Breast epithelium (tissue), 4 donors: ENCODE results near the gene DDC. TPM values are rescaled to one million over a fixed set of nuclear protein-coding genes. Genes with fewer than 3 reads are reported as not detected.

ENCODE experiments used
- DNase-seq, 2 donors: peaks; one replicate each; pipeline ENCODE4 v3.0.0-alpha.2; 2019; ENCODE audit warnings: low spot score in 2 of 2
- H3K27ac ChIP-seq, 2 donors: fragments of 200-600 bp; sonication (generic) in 1 of 2; one replicate each; pipeline ENCODE4 v1.5.1; 2016 to 2019; ENCODE audit warnings: mild to moderate bottlenecking in 1 of 2
- H3K27me3 ChIP-seq, 2 donors: fragments of 200-600 bp; sonication (generic) in 1 of 2; one replicate each; pipeline versions ENCODE4 v1.5.1 to v1.6.0; 2017 to 2019; ENCODE audit warnings: control low read depth in 1 of 2, mild to moderate bottlenecking in 1 of 2
- H3K36me3 ChIP-seq: fragments of 200-600 bp; one replicate; pipeline ENCODE4 v1.5.1; 2019
- H3K4me1 ChIP-seq, 2 donors: fragments of 200-600 bp; sonication (generic); one replicate each; pipeline ENCODE4 v1.5.1; 2016 to 2019; ENCODE audit warnings: control low read depth in 1 of 2
- H3K4me3 ChIP-seq, 3 donors: fragments of 200-600 bp; sonication (generic); 1 replicate in 2 of 3; 2 replicates in 1 of 3; pipeline ENCODE4 v1.5.1; 2016 to 2019; ENCODE audit warnings: mild to moderate bottlenecking in 3 of 3, moderate library complexity in 2 of 3
- H3K9me3 ChIP-seq, 2 donors: fragments of 200-600 bp; sonication (generic) in 1 of 2; one replicate each; pipeline ENCODE4 v1.5.1; 2016 to 2019; ENCODE audit warnings: control low read depth in 1 of 2
- POLR2A ChIP-seq: fragments of 450-650 bp; IDR thresholded peaks from one replicate; pipeline ENCODE4 v1.6.1; 2016; ENCODE audit warnings: antibody characterized with exemption, mild to moderate bottlenecking, moderate library complexity
- POLR2AphosphoS5 ChIP-seq, 3 donors: sonication (generic); formaldehyde crosslinking; IDR thresholded peaks; one replicate each; pipeline ENCODE4 v1.6.1; 2017; ENCODE audit warnings: antibody characterized with exemption in 3 of 3
- intact Hi-C: fragments of 100-400 bp; cut with DNase I; formaldehyde crosslinking; loops from one replicate; pipeline ENCODE4 v1.15.1; 2023; ENCODE audit warnings: low total_unique reads
- total RNA-seq, 3 donors: library from RNA; depleted of rRNA; stranded (reverse); fragments of >200 nt; gene quantifications; one replicate each; pipeline ENCODE4 v1.1.0, GENCODE V29; 2016
- TF ChIP-seq, protein P1 (sequence below), 3 donors: fragments of 450-650 bp; IDR thresholded peaks; one replicate each; pipeline ENCODE4 v1.5.1; 2016 to 2017; ENCODE audit warnings: antibody characterized with exemption in 3 of 3, mild to moderate bottlenecking in 3 of 3, moderate library complexity in 3 of 3

The DDC gene
- total RNA-seq, 3 donors from 2014 or later, result 0.29 to 0.33 TPM; not detected in 1

- no peaks in the 10 kb centered on the region for H3K4me1 ChIP-seq
- no peak for DNase-seq
- H3K4me3 ChIP-seq, result no peak overlapping the region
- intact Hi-C loops, result no loop called here
- H3K9me3 ChIP-seq, result no peaks in the 10 kb centered on the region
- no peaks in the 10 kb centered on the region for H3K36me3 ChIP-seq
- H3K27me3 ChIP-seq, result no peaks in the 10 kb centered on the region
- H3K27ac ChIP-seq, result no peak overlapping the region
- TF ChIP-seq POLR2AphosphoS5 (IDR thresholded peaks at IDR 0.05), result no peak
- TF ChIP-seq POLR2A, result no peak
- TF ChIP-seq, protein P1, sequence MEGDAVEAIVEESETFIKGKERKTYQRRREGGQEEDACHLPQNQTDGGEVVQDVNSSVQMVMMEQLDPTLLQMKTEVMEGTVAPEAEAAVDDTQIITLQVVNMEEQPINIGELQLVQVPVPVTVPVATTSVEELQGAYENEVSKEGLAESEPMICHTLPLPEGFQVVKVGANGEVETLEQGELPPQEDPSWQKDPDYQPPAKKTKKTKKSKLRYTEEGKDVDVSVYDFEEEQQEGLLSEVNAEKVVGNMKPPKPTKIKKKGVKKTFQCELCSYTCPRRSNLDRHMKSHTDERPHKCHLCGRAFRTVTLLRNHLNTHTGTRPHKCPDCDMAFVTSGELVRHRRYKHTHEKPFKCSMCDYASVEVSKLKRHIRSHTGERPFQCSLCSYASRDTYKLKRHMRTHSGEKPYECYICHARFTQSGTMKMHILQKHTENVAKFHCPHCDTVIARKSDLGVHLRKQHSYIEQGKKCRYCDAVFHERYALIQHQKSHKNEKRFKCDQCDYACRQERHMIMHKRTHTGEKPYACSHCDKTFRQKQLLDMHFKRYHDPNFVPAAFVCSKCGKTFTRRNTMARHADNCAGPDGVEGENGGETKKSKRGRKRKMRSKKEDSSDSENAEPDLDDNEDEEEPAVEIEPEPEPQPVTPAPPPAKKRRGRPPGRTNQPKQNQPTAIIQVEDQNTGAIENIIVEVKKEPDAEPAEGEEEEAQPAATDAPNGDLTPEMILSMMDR (IDR thresholded peaks at IDR 0.05), result no peak
These were observed 30.4 kb downstream of the DDC start for GRCh38 chr7:50534690-50535290.

DNA sequence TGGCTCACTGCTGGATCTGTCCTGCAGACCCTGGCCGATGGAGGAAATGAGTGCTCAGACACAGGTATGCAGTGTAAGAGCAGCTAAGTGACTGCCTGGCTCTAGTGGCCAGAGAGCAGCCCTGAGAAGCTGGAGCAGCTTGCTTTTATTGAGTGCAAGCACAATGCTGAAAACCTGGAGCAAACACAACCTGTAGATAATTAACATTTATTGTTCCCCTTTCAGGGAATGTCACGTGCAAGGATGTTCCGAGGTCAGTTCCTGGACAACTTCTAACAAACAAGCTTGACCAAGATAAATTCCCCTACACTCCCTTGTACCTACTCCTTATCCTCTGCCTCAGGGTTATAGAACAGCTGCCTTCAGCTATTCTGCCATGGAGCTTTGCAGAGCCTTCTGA, 31.3 kb downstream of the DDC start:
- TF ChIP-seq, protein P1 (IDR thresholded peaks at IDR 0.05), result no peak
- no peak for TF ChIP-seq POLR2AphosphoS5 (IDR thresholded peaks at IDR 0.05)
- TF ChIP-seq POLR2A, result no peak
- no peaks in the 10 kb centered on the region for H3K27me3 ChIP-seq
- H3K9me3 ChIP-seq, result no peaks in the 10 kb centered on the region
- H3K36me3 ChIP-seq, result no peaks in the 10 kb centered on the region
- no peaks in the 10 kb centered on the region for H3K4me1 ChIP-seq
- intact Hi-C loops, result no loop called here
- H3K27ac ChIP-seq, result no peak overlapping the region
- no peak overlapping the region for H3K4me3 ChIP-seq
- DNase-seq, result no peak

DNA sequence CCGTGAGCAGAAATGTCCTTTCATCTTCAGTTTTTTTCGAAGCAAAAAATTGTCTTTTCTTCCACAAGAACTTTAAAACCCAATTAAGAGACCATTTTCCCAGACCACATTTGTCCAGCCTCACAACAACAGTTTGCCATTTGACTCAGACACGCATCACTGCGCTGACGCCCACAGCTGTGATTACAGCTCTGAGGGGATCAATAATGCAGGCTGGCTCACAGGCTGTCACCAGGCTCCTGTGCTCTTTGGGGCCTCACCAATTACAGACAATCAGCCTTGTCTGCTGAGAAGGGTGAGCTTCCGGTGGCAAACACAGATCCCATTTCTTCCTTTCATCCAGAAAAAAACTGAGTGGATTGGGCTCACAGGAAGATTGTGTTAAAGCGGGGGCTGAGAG, 33.3 kb downstream of the DDC start:
- Histone ChIP-seq H3K9me3 (no peaks in the 10 kb centered on the region), H3K36me3 (no peaks in the 10 kb centered on the region), H3K27ac (no peak overlapping the region), H3K27me3 (no peaks in the 10 kb centered on the region), H3K4me3 (no peak overlapping the region), H3K4me1 (no peaks in the 10 kb centered on the region)
- no peak for DNase-seq
- TF ChIP-seq, protein P1 (IDR thresholded peaks at IDR 0.05), result no peak
- TF ChIP-seq POLR2A (no peak), POLR2AphosphoS5 (IDR thresholded peaks at IDR 0.05) (no peak)
- intact Hi-C loops, result no loop called here

- Histone ChIP-seq H3K36me3 (no peaks in the 10 kb centered on the region), H3K27ac (no peak overlapping the region), H3K4me1 (no peaks in the 10 kb centered on the region), H3K9me3 (no peaks in the 10 kb centered on the region), H3K27me3 (no peaks in the 10 kb centered on the region), H3K4me3 (no peak overlapping the region)
- DNase-seq, result no peak
- intact Hi-C loops, result no loop called here
- TF ChIP-seq, protein P1 (IDR thresholded peaks at IDR 0.05), result no peak
- no peak for TF ChIP-seq POLR2AphosphoS5 (IDR thresholded peaks at IDR 0.05)
- TF ChIP-seq POLR2A, result no peak
These were observed 33.7 kb downstream of the DDC start for GRCh38 chr7:50531401-50531911.

GRCh38 chr7:50530766-50531165, 34.4 kb downstream of the DDC start:
- Histone ChIP-seq H3K27me3 (no peaks in the 10 kb centered on the region), H3K4me3 (no peak overlapping the region), H3K36me3 (no peaks in the 10 kb centered on the region), H3K27ac (no peak overlapping the region), H3K9me3 (no peaks in the 10 kb centered on the region), H3K4me1 (no peaks in the 10 kb centered on the region)
- DNase-seq, result no peak
- TF ChIP-seq POLR2A (no peak), POLR2AphosphoS5 (IDR thresholded peaks at IDR 0.05) (no peak)
- TF ChIP-seq, protein P1 (IDR thresholded peaks at IDR 0.05), result no peak
- intact Hi-C loops, result no loop called here
